NCI-H1694 treated with DMSO at 0.1 percent for 48 hours (cell line): ENCODE measurements around the gene CHAT.

Experiments used
- DNase-seq: peaks from one replicate; lab custom pipeline; 2025; lab: John Stamatoyannopoulos, UW

Gene CHAT

GRCh38 chr10:49612513-49613164 is 1.2 kb upstream of the CHAT start:
- no peak for DNase-seq

DNA sequence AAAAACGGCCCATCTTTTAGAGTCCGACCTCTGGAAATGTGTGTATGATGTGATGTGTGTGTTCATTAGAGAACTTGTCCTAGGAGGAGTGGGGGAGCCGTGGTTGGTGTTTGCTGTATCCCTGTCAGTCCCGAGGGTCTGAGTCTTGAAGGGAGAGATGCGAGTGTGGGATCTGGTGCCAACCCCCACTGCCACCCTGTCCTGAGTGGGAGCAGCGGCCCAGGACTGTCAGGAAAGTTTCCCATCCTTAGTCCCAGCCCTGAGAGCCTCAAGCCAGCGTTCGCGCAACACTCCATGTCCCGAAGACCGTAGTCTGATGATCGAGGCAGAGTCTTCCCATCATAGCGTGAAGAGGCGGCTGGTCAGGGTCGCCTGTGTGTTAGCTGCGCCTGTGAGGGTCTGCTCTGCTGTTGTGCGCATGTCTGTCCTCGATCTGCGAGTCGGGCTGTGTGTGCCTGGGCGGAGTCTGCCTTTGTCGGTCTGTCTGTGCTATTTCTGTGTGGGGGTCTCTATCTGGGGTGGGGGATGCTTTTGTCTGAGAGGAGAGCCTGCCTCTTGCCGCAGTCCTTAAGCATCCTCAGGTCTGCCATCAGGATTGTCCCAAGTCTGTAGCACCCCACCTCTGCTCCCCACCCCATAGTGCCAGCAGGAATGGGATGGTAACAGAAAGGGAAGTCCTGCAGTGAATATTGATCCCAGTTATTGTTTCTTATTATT is 514 bp upstream of the CHAT start:
- no peak for DNase-seq

DNA sequence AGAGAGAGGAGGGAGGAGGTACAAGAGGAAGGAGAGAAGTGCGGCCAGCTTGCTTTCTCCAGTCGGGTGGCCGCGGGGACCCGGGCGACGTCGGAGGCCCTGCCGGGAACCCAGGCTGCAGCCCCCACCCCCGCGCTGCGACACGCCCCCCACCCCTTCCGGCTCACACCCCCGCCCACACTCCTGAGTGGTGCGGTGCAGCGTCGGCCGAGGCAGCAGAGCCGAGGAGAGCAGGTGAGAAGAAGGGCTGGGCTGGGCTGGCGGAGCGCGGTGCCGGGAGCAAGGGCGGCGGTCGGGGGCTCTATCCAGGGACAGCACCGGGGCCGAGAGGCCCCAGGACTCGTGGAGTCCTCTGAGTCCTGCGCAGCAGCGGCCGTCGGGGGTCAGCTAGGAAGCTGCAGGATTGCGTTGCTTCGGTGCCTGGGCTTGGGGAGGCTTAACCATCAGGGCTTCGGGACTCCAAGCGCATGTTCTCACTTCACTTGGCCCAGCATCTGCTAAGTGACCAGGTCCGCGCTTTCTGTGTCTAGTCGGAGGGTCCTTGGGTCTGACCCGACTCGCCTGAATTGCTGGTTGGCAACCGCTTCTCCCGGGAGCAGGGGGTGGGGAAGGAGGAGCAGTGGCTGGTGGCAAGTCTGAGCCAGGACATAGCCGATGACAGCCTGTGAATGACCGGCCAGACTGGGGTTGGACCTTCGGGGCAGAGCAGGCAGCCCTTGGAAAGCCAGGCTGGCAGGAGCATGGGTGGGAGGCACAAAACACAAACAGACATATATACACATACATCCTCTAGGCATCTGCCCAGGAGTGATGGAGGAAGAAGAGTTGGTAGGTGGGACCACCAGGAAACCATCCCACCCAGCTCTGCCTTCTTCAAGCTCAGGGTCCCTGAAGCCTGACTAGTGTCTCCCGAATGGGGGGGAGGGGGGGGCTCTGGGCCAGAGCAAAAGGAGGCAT is 683 bp downstream of the CHAT start:
- DNase-seq = no peak

GRCh38 chr10:49615213-49615612 is 1.4 kb downstream of the CHAT start:
- no peak for DNase-seq

DNA sequence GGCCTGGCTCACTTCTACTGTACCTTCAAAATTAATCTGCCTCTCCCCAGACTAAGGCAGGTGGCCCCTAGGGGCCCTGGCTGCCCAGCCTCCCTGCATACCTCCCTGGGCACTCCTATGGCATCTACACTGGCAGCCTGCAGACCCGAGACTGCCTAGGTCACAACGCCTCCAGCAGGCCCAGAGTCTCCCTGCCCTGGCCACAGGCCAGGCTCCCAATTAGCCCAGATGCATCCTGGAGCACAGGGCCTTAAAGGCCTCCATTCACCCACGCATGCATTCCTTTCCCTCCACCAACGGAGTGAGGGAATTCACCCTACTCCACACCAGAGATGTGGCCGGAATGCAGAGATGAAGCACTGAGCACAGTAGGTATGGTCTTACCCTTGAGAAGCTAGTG is 1.9 kb downstream of the CHAT start:
- DNase-seq = no peak

DNA sequence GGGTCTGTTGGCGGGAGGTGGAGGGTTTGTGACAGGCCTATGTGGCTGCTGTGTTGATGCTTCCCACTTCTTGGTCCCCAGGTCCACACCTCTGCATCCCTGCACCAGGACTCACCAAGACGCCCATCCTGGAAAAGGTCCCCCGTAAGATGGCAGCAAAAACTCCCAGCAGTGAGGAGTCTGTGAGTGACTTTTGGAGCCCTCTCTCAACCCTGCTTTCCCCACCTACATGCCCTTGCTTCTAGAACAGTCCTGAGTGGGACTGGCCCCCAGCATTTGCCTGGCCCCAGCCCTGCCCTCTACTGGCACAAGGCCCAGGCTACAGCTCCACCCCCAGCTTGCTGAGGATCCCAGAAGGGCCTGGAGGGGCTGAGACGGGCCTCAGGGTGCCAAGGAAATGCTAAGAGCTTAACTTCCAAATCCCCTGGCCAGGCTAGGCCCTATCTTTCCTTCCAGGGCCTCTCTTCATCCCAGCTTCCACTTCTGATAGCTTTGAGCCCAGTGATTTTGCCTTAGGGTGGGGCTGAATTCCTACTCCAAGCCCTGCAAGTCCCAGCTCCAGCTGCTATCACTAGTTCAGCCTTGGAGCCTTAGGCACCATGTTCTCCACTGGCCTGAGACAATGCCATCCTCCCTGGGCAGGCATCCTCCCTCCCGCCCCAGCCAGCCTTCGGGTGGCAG is 2.7 kb downstream of the CHAT start:
- DNase-seq = no peak

- DNase-seq = no peak
These were observed 3.5 kb downstream of the CHAT start for GRCh38 chr10:49617121-49618020.

DNA sequence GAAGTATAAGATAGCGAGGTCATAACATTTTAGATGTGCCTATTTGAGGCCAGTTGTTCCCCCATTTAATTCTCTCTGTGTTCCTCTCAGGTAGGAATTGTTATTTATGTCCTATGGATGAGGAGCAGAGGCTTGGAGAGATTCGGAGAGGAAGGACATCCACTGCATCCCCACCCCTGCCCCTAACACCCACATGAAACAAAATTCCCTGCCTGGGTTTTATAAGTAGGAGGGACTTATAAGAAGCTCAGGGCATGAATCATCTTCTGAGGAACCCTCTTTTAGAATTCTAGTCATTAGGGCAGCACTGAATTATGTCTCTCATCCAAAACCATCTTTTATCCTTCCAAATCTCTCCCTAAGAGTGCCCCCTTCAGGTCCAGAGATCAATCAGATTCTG is 5.0 kb downstream of the CHAT start:
- no peak for DNase-seq

DNA sequence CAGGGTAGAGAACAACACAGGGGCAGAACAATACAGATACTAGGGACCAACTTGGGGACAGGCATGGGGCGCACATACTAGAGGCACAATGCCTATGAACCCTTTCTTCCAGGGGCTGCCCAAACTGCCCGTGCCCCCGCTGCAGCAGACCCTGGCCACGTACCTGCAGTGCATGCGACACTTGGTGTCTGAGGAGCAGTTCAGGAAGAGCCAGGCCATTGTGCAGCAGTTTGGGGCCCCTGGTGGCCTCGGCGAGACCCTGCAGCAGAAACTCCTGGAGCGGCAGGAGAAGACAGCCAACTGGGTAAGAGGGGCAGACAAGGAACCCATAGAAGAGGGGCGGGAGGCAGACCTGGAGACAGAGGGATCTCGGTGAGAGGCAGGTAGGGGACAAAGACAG is 5.8 kb downstream of the CHAT start:
- DNase-seq = peak; percentile 21

DNA sequence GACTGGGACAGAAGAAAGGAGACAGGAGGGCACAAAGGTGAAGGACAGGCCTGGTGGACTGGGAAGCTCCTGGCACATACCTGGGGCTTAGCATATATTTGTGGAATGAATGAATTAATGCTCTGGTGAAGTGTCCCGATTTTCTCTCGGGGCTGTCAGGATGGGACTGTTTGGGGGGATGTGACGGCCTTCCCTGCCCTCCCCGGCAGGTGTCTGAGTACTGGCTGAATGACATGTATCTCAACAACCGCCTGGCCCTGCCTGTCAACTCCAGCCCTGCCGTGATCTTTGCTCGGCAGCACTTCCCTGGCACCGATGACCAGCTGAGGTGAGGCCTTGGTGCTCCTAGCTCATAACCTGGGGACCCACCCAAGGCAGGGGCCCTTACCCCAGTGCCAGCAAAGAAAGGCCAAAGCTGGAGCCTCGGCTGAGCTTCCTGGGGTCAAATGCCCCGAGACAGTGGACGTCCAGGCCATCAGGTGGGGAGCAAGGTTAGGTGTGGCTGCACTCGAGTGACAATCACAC is 6.5 kb downstream of the CHAT start:
- DNase-seq = no peak

DNA sequence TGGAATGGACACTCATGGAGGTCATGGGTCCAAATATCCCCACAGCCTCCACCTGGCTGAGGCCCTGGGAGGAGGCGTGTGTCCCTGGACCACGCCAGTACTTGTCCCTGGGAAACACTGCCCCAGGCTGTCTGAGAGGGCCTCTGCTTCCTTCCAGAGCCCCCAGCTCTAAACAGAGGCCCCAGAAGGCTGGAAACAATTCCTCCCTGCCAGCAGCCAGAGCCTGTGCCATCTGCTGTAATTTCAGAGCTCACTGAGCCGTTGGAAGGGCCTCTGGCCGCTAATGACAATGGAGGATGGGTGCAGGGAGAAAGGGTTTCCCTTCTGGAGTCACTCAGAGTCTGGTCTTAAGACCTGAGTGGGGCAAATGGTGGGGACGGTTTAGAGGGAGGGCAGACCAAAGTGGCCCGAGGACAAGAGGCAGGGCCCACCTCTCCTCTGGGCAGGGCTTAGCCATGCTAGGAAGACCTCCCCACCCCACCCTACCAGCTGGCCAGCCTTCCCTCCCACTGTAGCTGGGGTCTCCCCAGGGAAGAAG is 7.1 kb downstream of the CHAT start:
- peak; percentile 90 for DNase-seq

GRCh38 chr10:49621561-49621960 is 7.7 kb downstream of the CHAT start:
- DNase-seq = no peak

DNA sequence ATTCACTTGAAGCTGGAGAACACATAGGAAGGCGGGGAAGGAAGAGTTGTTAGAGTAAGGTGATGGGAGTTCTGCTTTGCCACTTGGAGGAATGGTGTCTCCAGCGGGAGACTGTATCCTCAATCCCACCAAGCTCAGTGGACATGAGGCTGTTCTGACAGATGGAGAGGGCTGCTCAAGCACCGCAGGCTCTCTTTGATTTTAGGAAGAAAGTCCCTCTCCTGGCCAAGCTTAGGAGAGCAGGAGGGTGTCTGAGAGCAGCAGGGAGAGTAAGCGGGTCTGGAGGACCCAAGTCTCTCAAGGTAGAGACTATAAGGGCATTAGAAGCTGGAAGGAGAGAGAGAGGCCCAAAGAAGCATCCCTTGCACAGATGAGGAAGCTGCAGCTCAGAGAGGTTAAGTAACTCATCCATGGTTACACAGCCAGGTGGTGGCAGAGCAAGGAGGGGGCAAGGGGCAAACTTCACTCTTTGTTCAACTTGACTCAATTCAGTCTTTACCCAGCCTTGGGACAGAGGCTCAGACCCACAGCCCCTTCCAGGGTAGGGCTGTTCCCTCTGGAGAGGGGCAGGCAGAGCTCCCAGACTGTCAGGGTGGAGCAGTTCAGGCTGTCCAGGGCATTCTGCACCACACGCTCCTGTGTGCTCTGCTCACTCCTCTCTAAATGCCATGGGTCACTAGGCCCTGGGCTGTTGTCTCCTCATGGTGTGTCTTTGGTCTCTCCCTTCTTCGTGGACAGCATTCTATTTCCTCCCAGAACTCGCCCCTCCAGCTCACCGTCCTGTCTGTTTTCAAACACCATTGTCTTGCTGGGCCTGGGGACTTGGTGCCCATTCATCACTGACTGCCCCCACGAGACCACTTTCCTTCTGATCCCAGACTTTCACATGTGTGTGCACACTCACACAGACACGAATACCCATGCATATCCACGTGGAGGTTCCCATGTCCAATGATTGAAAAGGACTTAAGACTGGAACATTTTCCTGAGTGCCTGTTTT is 8.9 kb downstream of the CHAT start:
- no peak for DNase-seq

DNA sequence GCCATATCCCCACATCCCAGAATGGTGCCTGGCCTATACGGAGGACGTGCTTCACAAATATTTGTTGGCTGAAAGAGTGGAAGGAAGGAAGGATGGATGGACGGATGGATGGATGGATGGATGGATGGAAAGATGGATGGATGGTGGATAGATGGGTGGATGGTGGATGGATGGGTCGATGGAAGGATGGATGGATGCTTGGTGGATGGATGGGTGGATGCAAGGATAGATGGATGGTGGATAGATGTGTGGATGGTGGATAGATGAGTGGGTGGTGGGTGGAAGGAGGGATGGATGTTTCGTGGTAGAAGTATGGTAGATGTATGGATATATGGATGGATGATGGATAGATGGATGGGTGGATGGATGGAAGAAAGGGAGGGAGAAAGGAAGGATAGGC is 10.8 kb downstream of the CHAT start:
- DNase-seq = no peak

DNA sequence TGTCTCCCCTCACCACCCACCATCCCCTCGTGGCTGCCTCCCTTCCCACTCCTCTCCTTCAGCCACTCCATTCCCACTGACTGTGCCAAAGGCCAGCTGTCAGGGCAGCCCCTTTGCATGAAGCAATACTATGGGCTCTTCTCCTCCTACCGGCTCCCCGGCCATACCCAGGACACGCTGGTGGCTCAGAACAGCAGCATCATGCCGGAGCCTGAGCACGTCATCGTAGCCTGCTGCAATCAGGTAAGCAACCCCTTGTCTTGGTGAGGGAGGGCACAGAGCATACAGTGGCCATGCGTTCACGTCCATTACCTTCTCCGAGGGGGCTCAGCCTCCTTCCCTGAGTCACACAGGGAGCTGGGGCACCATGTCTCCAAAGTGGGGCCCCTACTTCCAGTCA is 11.6 kb downstream of the CHAT start:
- no peak for DNase-seq

DNA sequence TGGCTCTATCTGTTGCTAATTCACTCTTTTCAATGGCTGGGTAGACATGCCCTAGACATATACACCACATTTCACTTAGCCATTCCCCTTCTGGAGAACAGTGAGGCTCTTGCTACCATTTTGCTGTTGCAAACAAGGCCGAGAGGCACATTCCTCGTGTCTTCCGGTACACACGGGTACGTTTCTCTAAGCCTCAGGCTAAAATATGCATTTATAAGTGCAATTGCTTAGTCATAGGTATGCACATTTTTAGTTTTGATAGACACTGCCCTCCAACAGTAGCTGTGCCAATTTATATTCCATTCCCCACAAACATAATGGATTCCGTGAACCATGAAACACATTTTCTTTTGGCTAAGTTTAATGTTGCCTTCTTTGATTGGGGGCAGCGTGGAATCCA is 13.2 kb downstream of the CHAT start:
- DNase-seq = no peak

GRCh38 chr10:49627644-49628247 is 13.9 kb downstream of the CHAT start:
- no peak for DNase-seq

DNA sequence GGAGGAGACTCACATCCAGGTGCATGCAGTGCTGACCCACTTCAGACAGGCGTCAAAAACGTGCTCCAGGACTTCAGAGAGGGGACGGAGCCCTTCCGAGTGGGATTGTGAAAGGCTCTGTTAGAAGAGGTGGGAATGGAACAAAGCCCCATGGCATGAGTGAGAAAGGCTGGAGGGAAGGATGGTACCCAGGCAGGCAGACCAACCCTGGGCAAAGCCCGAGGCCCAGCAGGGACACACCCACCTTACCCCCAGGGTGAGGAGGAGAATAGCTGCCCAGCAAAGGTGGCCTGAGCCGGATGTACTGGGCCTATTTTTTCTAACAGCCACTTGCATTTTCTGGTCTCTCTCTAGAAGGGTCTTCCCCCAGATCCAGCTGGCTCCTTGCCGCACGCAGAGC is 14.8 kb downstream of the CHAT start:
- no peak for DNase-seq

- DNase-seq = no peak
These were observed 15.6 kb downstream of the CHAT start for GRCh38 chr10:49629431-49629881.
